Heart right ventricle (tissue), 16 donors: ENCODE results near the gene SRSF3. TPM values are rescaled to one million over a fixed set of nuclear protein-coding genes. Genes with fewer than 3 reads are reported as not detected.
"Not testable (repeated sequence)": the region's sequence is repeated elsewhere in the genome, so short reads cannot be mapped to it uniquely, and the experiment has no call there.

Source experiments
- ATAC-seq, 8 donors: fragments of 200-7000 bp; cut with Tn5 transposase; one replicate each; pipeline ENCODE4 v1.9.1; 2020; ENCODE audit warnings: mild to moderate bottlenecking in 8 of 8, moderate library complexity in 8 of 8, moderate number of reproducible peaks in 1 of 8
- DNase-seq, 2 donors: peaks; one replicate each; pipeline ENCODE4 v3.0.0-alpha.2; 2020
- H3K27ac ChIP-seq, 10 donors: fragments of 200-600 bp; sonication (generic) in 2 of 10; one replicate each; pipeline versions ENCODE4 v1.5.0 to v1.8.0; 2020 to 2022; ENCODE audit warnings: mild to moderate bottlenecking in 3 of 10
- H3K27me3 ChIP-seq, 7 donors: fragments of 200-600 bp; one replicate each; pipeline ENCODE4 v1.8.0; 2021 to 2022; ENCODE audit warnings: mild to moderate bottlenecking in 2 of 7
- H3K36me3 ChIP-seq, 9 donors: fragments of 200-600 bp; sonication (generic) in 1 of 9; one replicate each; pipeline versions ENCODE4 v1.5.0 to v1.8.0; 2020 to 2022; ENCODE audit warnings: mild to moderate bottlenecking in 2 of 9
- H3K4me1 ChIP-seq, 9 donors: fragments of 200-600 bp; sonication (generic) in 1 of 9; one replicate each; pipeline versions ENCODE4 v1.5.0 to v1.8.0; 2020 to 2022; ENCODE audit warnings: mild to moderate bottlenecking in 4 of 9
- H3K4me3 ChIP-seq, 10 donors: fragments of 200-600 bp; sonication (generic) in 2 of 10; one replicate each; pipeline versions ENCODE4 v1.5.0 to v1.8.0; 2020 to 2022; ENCODE audit warnings: mild to moderate bottlenecking in 7 of 10, moderate library complexity in 2 of 10
- H3K9me3 ChIP-seq, 11 donors: fragments of 200-600 bp in 10 of 11; sonication (generic) in 2 of 11; one replicate each; pipeline versions ENCODE4 v1.5.0 to v1.8.0; 2013 to 2022; ENCODE audit warnings: mild to moderate bottlenecking in 2 of 11, control low read depth in 1 of 11, moderate library complexity in 1 of 11
- CTCF ChIP-seq, 9 donors: fragments of 200-600 bp; sonication (generic) in 2 of 9; IDR thresholded peaks; one replicate each; pipeline versions ENCODE4 v1.5.0 to v1.8.0; 2021 to 2022; ENCODE audit warnings: antibody characterized with exemption in 9 of 9, mild to moderate bottlenecking in 5 of 9, moderate library complexity in 1 of 9
- WGBS, 2 donors: extraction: QIAGEN DNeasy Blood & Tissue Kit; methylation state at CpG; one replicate each; pipeline ENCODE4 v1.1.7; 2013; ENCODE audit warnings: inconsistent platforms in 1 of 2; 5-methylcytosine and 5-hydroxymethylcytosine counted together
- intact Hi-C, 10 donors: fragments of 100-400 bp; cut with DNase I; formaldehyde crosslinking; loops; one replicate each; pipeline versions ENCODE4 v1.11.1 to v1.14.2; 2022
- polyA plus RNA-seq, 2 donors: library from polyadenylated mRNA; stranded (reverse); fragments of 200-250 nt; gene quantifications; one replicate each; pipeline ENCODE4 v1.2.3, GENCODE V29; 2013
- total RNA-seq, 10 donors: library from RNA; stranded (reverse); fragmentation: NEBNext Ultra II Directional in 3 of 10; extraction: Animal tissue kit (Norgen Biotek cat#: 25700) in 3 of 10; gene quantifications; one replicate each; pipeline versions ENCODE4 v1.2.1 to v1.2.4, GENCODE V29; 2021 to 2023
- donor health status: Arrhythmogenic right ventricular cardiomyopathy.
- donor health status: ischemic (EF 13 %, LVEDD 7.1; RV severe dilation, severe dysfunction).
- donor health status: healthy with polysubstance abuse.
- donor health status: DM: no; HTN: yes; CAD: no.
- donor health status: DM: no; HTN: no; CAD: no.
- donor health status: ischemic (EF 25% LVEDD 6.9; RV normal size, moderate dysfunction).
- donor health status: ischemic (EF 25% LVEDD 5.7; RV mildly dilated, moderate dysfunction).
- donor health status: healthy.
- donor health status: DM: yes; HTN: yes; CAD: no.
- donor health status: Ischemic cardiomyopathy.
- donor health status: ischemic (EF 35%, LVEDD 5.7; RV mildly dilated, moderate dysfunction).
- donor health status: nonischemic (EF 11% LVEDD 7.7; RV severe dilation, severe dysfunction).
- donor health status: DM: yes; HTN: yes; CAD: no.
- donor health status: PGD.
- donor health status: ischemic (EF 29% LVEDD 5.4; RV normal size, mild dysfunction).
- donor health status: nonischemic (EF 23%, LVEDD 6.1; RV moderate dilation, normal function).

SRSF3 gene
- total and polyA plus RNA-seq, 12 donors: 105 to 196 (median 131) TPM

- TF ChIP-seq CTCF (IDR thresholded peaks at IDR 0.05): no peak
- WGBS, 2 donors: 82 to 87% methylated on average over 3 of the region's 3 CpGs
- H3K27ac ChIP-seq: peak overlapping the region in 7 of 10 donors; percentile 16 to 66 (median 40)
Observed at GRCh38 chr6:36609582-36609981, 15.4 kb downstream of the SRSF3 start.

GRCh38 chr6:36610041-36610955, 16.1 kb downstream of the SRSF3 start:
- no peaks in the 10 kb centered on the region for H3K27me3 ChIP-seq
- intact Hi-C loops: loop anchor here in 3 of 10 donors (10.0 kb wide), 3 partner anchors 115 to 245 kb away; no protein-coding TSS in a partner anchor
- TF ChIP-seq CTCF (IDR thresholded peaks at IDR 0.05): no peak
- 91 to 96% methylated on average over 12 to 14 of the region's 14 CpGs for WGBS, 2 donors
- peak overlapping the region in 3 of 10 donors; percentile 14 to 61 (median 40) for H3K27ac ChIP-seq
- ATAC-seq: no peak
- peaks cover 3 to 58% (median 54%) of the 10 kb centered on the region in 9 donors for H3K4me1 ChIP-seq
- H3K4me3 ChIP-seq: no peak overlapping the region
- DNase-seq: no peak
- H3K36me3 ChIP-seq: peaks cover 0 to 93% (median 51%) of the 10 kb centered on the region in 9 donors
- H3K9me3 ChIP-seq: no peaks in the 10 kb centered on the region

More at GRCh38 chr6:36609582-36609981, 15.4 kb downstream of the SRSF3 start:
- ATAC-seq (no peak), DNase-seq (no peak)
- Histone ChIP-seq H3K9me3 (no peaks in the 10 kb centered on the region), H3K27me3 (no peaks in the 10 kb centered on the region), H3K4me3 (no peak overlapping the region), H3K4me1 (peaks cover 3 to 58% (median 54%) of the 10 kb centered on the region in 9 donors), H3K36me3 (peaks cover 0 to 98% (median 57%) of the 10 kb centered on the region in 9 donors)
- intact Hi-C loops: no loop called here

- H3K27me3 ChIP-seq: no peaks in the 10 kb centered on the region
- TF ChIP-seq CTCF (IDR thresholded peaks at IDR 0.05): no peak
- intact Hi-C loops: loop anchor here in 3 of 10 donors (10.0 kb wide), 3 partner anchors 114 to 244 kb away; no protein-coding TSS in a partner anchor
- ATAC-seq: no peak
- no peaks in the 10 kb centered on the region for H3K9me3 ChIP-seq
- WGBS, 2 donors: 48 to 63% methylated on average over 1 of the region's 1 CpG
- H3K27ac ChIP-seq: peak overlapping the region in 1 of 10 donors; percentile 14
- peaks cover 0 to 87% (median 44%) of the 10 kb centered on the region in 9 donors for H3K36me3 ChIP-seq
- no peak for DNase-seq
- no peak overlapping the region for H3K4me3 ChIP-seq
- H3K4me1 ChIP-seq: peaks cover 3 to 59% (median 51%) of the 10 kb centered on the region in 9 donors
Observed at GRCh38 chr6:36610956-36611336, 16.8 kb downstream of the SRSF3 start.

- not testable (repeated sequence) for H3K27me3 ChIP-seq, ATAC-seq, H3K9me3 ChIP-seq, H3K27ac ChIP-seq, H3K4me3 ChIP-seq, DNase-seq
- WGBS, 2 donors: 89 to 94% methylated on average over 3 of the region's 3 CpGs
- Histone ChIP-seq H3K4me1 (peaks cover 3 to 59% (median 47%) of the 10 kb centered on the region in 9 donors), H3K36me3 (peaks cover 0 to 80% (median 38%) of the 10 kb centered on the region in 9 donors)
- intact Hi-C loops: loop anchor here in 3 of 10 donors (10.0 kb wide), 3 partner anchors 113 to 243 kb away; no protein-coding TSS in a partner anchor
Observed at GRCh38 chr6:36611679-36612078, 17.5 kb downstream of the SRSF3 start.
